T-helper 17 cell (primary cell): ENCODE measurements around the gene SGK1. TPM values are rescaled to one million over a fixed set of nuclear protein-coding genes. Genes with fewer than 3 reads are reported as not detected.

ENCODE experiments used
- ATAC-seq: fragments of 150-1000 bp; cut with Tn5 transposase; 2 replicates; pipeline ENCODE4 v1.10.0; 2021; ENCODE audit warnings: mild to moderate bottlenecking, moderate library complexity
- DNase-seq, 3 donors: peaks; one replicate each; pipeline versions ENCODE4 v3.0.0 to v3.0.0-alpha.2; 2020 to 2021
- H3K9me3 ChIP-seq: one replicate; pipeline ENCODE4 v1.7.0; 2013; ENCODE audit warnings: low read length, mild to moderate bottlenecking; ENCODE audit not compliant: control insufficient read depth, poor library complexity, severe bottlenecking
- H3K27ac Mint-ChIP-seq: one replicate; pipeline ENCODE4 v1.8.0; 2022; ENCODE audit warnings: mild to moderate bottlenecking, moderate library complexity, mixed read lengths
- H3K27me3 Mint-ChIP-seq: one replicate; pipeline ENCODE4 v1.8.0; 2022; ENCODE audit warnings: mixed read lengths
- H3K36me3 Mint-ChIP-seq: one replicate; pipeline ENCODE4 v1.8.0; 2022; ENCODE audit warnings: low read depth, mixed read lengths
- H3K4me1 Mint-ChIP-seq: one replicate; pipeline ENCODE4 v1.8.0; 2022; ENCODE audit warnings: mild to moderate bottlenecking, mixed read lengths
- H3K4me3 Mint-ChIP-seq: one replicate; pipeline ENCODE4 v1.8.0; 2022; ENCODE audit warnings: mild to moderate bottlenecking, moderate library complexity, mixed read lengths
- total RNA-seq, 4 donors: library from RNA in 2 of 4; stranded (reverse) in 2 of 4; gene quantifications; one replicate each; pipeline ENCODE4 v1.2.3 and lab custom pipeline; 2022 to 2026

SGK1 gene
- total RNA-seq, 2 donors from 2014 or later, result 103 to 132 TPM

GRCh38 chr6:134132494-134133141, 185.3 kb downstream of the SGK1 start:
- DNase-seq (no peak), ATAC-seq (no peak)
- H3K9me3 ChIP-seq, result no peaks in the 10 kb centered on the region
- Mint-ChIP-seq H3K27ac (no peak overlapping the region), H3K4me1 (peaks cover 4% of the 10 kb centered on the region), H3K36me3 (peaks cover 4% of the 10 kb centered on the region), H3K4me3 (no peak overlapping the region), H3K27me3 (peaks cover 24% of the 10 kb centered on the region)

- no peak overlapping the region for H3K4me3 Mint-ChIP-seq
- no peak for DNase-seq
- no peak overlapping the region for H3K27ac Mint-ChIP-seq
- H3K4me1 Mint-ChIP-seq, result peaks cover 3% of the 10 kb centered on the region
- no peak for ATAC-seq
- H3K36me3 Mint-ChIP-seq, result peaks cover 2% of the 10 kb centered on the region
- no peaks in the 10 kb centered on the region for H3K9me3 ChIP-seq
- peaks cover 14% of the 10 kb centered on the region for H3K27me3 Mint-ChIP-seq
These were observed 186.3 kb downstream of the SGK1 start for GRCh38 chr6:134131530-134132139.

- H3K9me3 ChIP-seq, result no peaks in the 10 kb centered on the region
- H3K4me1 Mint-ChIP-seq, result no peaks in the 10 kb centered on the region
- DNase-seq (no peak), ATAC-seq (no peak)
- no peaks in the 10 kb centered on the region for H3K36me3 Mint-ChIP-seq
- no peak overlapping the region for H3K27ac Mint-ChIP-seq
- no peak overlapping the region for H3K4me3 Mint-ChIP-seq
- H3K27me3 Mint-ChIP-seq, result no peaks in the 10 kb centered on the region
These were observed 189.8 kb downstream of the SGK1 start for GRCh38 chr6:134128146-134128545.

GRCh38 chr6:134123666-134124208, 194.2 kb downstream of the SGK1 start:
- no peak overlapping the region for H3K4me3 Mint-ChIP-seq
- H3K4me1 Mint-ChIP-seq, result no peaks in the 10 kb centered on the region
- H3K9me3 ChIP-seq, result no peaks in the 10 kb centered on the region
- no peak overlapping the region for H3K27ac Mint-ChIP-seq
- ATAC-seq (peak; percentile 100), DNase-seq (no peak)
- no peaks in the 10 kb centered on the region for H3K36me3 Mint-ChIP-seq
- H3K27me3 Mint-ChIP-seq, result no peaks in the 10 kb centered on the region

GRCh38 chr6:134122775-134123174, 195.1 kb downstream of the SGK1 start:
- Mint-ChIP-seq H3K36me3 (no peaks in the 10 kb centered on the region), H3K4me1 (peaks cover 1% of the 10 kb centered on the region), H3K4me3 (no peak overlapping the region), H3K27ac (no peak overlapping the region), H3K27me3 (peaks cover 4% of the 10 kb centered on the region)
- DNase-seq (no peak), ATAC-seq (no peak)
- H3K9me3 ChIP-seq, result no peaks in the 10 kb centered on the region

GRCh38 chr6:134119486-134119885, 198.4 kb downstream of the SGK1 start:
- no peaks in the 10 kb centered on the region for H3K9me3 ChIP-seq
- peaks cover 2% of the 10 kb centered on the region for H3K36me3 Mint-ChIP-seq
- peaks cover 2% of the 10 kb centered on the region for H3K4me1 Mint-ChIP-seq
- DNase-seq (no peak), ATAC-seq (no peak)
- H3K27ac Mint-ChIP-seq, result no peak overlapping the region
- H3K4me3 Mint-ChIP-seq, result no peak overlapping the region
- H3K27me3 Mint-ChIP-seq, result peaks cover 15% of the 10 kb centered on the region
